Activated CD4-positive, alpha-beta T cell treated with anti-CD3 and anti-CD28 coated beads, Interleukin-2, amount 50 U/mL, for 16 hours (primary cell): Measurements from ENCODE around the gene CCDC88A.
"Not testable (repeated sequence)": the region's sequence is repeated elsewhere in the genome, so short reads cannot be mapped to it uniquely, and the experiment has no call there.

Experiments
- DNase-seq: peaks from one replicate; pipeline ENCODE4 v3.0.0-alpha.2; 2020

Gene CCDC88A

DNA sequence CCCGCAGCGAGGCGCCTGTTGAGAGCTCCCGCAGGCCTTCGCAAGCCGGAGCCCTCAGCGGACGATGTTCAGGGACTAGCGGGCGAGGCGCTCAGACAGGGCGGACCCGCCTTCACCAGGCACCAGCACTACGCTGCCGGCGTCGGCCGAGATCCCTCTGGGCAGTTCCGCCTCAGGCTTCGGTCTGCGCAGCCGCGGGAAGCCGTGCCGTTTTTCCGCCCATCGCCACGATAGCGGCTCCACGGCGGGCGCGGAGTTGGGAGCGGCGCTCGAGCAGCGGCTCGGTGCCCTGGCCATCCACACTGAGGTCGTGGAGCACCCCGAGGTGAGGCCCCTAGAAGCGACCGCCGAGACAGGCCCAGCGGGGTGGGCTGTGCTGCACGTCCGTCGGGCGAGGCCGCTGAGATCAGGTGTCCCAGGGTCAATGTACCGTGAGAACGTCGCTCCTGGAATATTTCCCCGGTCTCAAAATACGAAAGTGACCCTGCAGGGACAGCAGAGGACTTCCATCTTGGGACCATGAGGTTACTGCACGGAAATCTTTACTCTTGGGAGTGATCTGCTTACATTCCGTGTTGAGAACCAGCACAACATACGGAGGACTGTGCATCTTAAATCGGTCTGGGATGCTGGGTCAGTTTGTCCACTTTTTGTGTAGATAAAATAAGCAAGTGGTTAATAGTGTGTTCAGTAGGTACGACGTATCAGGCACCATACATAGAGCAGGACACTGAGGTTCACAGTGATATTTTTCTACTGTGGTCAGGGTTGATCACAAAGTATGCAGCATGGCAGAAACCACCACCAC is 137.3 kb downstream of the CCDC88A start:
- peak; percentile 88 for DNase-seq

DNA sequence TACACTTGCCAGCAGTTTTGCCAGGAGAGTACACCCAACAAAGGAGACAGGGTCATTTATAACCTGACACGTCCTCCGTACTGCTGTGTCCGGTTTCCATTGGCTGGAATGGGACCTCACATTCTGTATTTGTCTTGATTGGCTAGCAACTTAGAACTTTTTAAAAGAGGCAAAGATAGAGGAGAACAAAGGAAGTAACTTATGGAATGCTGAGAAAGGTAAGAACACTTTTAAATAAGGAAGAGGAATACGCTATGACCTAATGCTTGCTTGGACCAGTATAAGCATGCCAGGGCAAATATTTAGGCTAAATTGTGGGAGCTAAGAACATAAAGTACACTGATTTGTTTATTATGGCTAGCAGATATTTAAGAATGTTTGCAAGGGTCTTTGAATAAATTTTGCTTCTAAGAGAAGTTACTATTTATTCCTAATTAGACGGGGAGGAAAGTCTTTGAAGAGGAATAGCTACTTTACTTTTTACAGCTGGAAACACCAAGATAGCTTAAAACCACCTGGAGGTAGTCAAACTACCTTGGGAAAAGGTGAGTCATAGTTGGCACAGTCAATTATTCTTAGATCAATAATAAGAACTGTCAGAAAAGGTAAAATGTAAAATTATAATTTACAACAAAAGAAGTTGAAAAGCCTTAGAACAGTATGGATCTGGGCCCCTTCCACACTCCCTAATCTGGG is 138.7 kb downstream of the CCDC88A start:
- not testable (repeated sequence) for DNase-seq

- not testable (repeated sequence) for DNase-seq
Measured at GRCh38 chr2:55279859-55280424, 139.7 kb downstream of the CCDC88A start.

DNA sequence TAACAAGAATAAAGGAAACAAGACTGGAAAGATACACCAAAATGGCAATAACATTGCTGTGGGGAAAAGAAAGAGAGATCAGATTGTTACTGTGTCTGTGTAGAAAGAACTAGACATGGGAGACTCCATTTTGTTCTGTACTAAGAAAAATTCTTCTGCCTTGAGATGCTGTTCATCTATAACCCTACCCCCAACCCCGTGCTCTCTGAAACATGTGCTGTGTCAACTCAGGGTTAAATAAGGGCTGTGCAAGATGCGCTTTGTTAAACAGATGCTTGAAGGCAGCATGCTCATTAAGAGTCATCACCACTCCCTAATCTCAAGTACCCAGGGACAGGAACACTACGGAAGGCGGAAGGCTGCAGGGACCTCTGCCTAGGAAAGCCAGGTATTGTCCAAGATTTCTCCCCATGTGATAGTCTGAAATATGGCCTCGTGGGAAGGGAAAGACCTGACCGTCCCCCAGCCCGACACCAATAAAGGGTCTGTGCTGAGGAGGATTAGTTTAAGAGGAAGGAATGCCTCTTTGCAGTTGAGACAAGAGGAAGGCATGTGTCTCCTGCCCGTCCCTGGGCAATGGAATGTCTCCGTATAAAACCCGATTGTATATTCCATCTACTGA is 140.3 kb downstream of the CCDC88A start:
- DNase-seq: not testable (repeated sequence)

- DNase-seq: no peak
Measured at GRCh38 chr2:55277310-55277709, 142.3 kb downstream of the CCDC88A start.

- DNase-seq: not testable (repeated sequence)
Measured at GRCh38 chr2:55274346-55274745, 145.3 kb downstream of the CCDC88A start.

- DNase-seq: no peak
Measured at GRCh38 chr2:55269645-55269990, 150.0 kb downstream of the CCDC88A start.

- DNase-seq: peak; percentile 95
Measured at GRCh38 chr2:55268907-55269644, 150.6 kb downstream of the CCDC88A start, which contains the start of gene MTIF2. TSS of gene MTIF2 (minus strand) at chr2:55269231. CDS start at chr2:55263858, 5,373 bp downstream.

DNA sequence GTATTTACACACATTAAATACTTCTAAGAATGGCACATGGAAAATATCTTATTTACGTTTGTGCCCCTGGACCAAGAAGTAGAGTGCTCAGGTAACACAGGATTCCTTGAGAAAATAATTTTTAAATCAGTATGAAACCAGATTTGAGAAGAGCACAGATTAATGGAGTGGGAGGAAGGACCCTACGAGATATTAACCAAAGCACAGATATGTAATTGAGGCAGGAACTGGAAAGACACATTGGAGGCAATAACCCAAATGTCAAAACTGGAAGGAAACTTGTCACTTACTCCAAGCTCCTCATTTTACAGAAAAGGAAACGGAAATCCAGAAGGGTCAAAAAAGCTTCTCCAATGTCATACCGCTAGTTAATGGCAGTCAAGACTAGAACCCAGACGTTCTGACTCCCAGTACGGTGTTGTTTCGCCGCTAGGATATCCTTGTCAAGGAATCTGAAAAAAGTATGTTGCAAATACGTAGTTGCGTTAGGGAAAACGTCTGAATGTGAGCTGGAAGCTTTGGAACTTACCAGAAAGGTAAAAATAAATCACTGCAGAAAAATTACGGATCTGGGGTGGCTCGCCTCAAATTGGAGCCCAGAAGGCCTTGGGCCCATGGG is 151.3 kb downstream of the CCDC88A start:
- peak; percentile 18 for DNase-seq

GRCh38 chr2:55259586-55259985 is 160.1 kb downstream of the CCDC88A start:
- not testable (repeated sequence) for DNase-seq

- no peak for DNase-seq
Measured at GRCh38 chr2:55252832-55253231, 166.8 kb downstream of the CCDC88A start.

DNA sequence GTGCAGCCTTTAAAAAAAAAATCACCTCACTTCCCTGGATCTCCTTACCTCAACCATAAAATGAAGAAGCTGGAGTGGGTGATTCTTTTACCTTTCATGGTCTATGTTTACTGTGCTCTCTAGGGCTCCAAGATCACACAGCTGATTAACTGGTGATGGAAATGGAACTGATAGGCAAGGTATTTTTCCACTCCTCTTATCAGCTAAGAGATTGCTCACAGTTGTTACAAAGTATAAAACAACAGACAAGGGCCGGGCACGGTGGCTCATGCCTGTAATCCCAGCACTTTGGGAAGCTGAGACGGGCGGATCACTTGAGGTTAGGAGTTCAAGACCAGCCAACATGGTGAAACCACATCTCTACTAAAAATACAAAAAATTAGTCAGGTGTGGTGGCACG is 172.6 kb downstream of the CCDC88A start:
- DNase-seq: no peak

DNA sequence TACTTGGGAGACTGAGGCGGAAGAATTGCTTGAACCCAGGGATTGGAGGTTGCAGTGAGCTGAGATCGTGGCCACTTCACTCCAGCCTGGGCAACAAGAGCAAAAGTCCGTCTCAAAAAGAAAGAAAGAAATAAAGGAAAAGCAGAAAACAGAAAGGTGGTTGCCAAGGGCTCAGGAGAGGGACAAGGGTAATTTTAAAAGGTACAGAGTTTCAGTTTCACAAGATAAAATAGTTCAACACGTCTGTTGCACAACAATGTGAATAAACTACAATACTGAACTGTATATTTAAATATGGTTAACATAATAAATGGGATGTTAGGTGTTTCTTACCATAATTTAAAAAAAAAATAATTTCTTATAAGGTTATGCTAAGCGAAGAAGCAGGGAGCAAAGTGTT is 174.2 kb downstream of the CCDC88A start:
- DNase-seq: no peak

DNA sequence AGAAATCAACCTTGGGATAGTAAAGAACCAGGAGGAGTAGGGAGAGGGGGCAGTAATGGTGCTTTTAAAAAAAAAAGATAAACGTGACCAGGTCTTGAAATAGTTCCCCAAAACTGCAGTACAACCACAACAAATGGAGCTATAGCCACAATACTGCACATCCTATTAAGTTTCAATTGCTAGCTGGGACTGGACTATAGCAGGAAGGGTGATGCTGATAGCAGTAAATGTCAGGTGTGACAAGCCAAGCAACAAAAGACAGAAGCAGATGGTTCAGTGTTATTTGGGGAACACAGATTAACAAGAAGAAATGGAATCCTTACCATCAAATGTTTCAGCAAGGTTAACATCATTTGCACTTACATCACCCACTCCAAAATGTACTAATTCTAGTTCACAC is 177.0 kb downstream of the CCDC88A start:
- DNase-seq: no peak

- not testable (repeated sequence) for DNase-seq
Measured at GRCh38 chr2:55241582-55241981, 178.1 kb downstream of the CCDC88A start.

- no peak for DNase-seq
Measured at GRCh38 chr2:55239656-55240222, 179.9 kb downstream of the CCDC88A start.
